Endodermal cell (in vitro differentiated cells): ENCODE data around the gene ECM1. TPM values are rescaled to one million over a fixed set of nuclear protein-coding genes. Genes with fewer than 3 reads are reported as not detected.

ENCODE experiments used
- DNase-seq: peaks from one replicate; pipeline ENCODE4 v3.0.0-alpha.2; 2017
- H3K27ac ChIP-seq: 2 replicates; pipeline ENCODE4 v1.5.1; 2013; ENCODE audit warnings: mild to moderate bottlenecking, low read depth, low read length, moderate library complexity
- H3K27me3 ChIP-seq: 2 replicates; pipeline ENCODE4 v1.6.1; 2013; ENCODE audit warnings: mild to moderate bottlenecking, low read length, moderate library complexity; ENCODE audit not compliant: insufficient read depth, control insufficient read depth, poor library complexity, severe bottlenecking
- H3K36me3 ChIP-seq: 2 replicates; pipeline ENCODE4 v1.7.0; 2013; ENCODE audit warnings: mild to moderate bottlenecking, low read length, moderate library complexity; ENCODE audit not compliant: control insufficient read depth, insufficient read depth
- H3K4me1 ChIP-seq: one replicate; pipeline ENCODE4 v1.7.0; 2013; ENCODE audit warnings: low read length; ENCODE audit not compliant: control insufficient read depth, insufficient read depth
- H3K4me3 ChIP-seq: 2 replicates; pipeline ENCODE4 v1.5.1; 2013; ENCODE audit warnings: mild to moderate bottlenecking, low read length, moderate library complexity
- H3K9ac ChIP-seq: 2 replicates; pipeline ENCODE4 v1.6.1; 2013; ENCODE audit warnings: mild to moderate bottlenecking, low read length, moderate library complexity; ENCODE audit not compliant: poor library complexity, severe bottlenecking; ENCODE audit errors: extremely low read depth
- H3K9me3 ChIP-seq: 2 replicates; pipeline ENCODE4 v1.6.1; 2013; ENCODE audit warnings: mild to moderate bottlenecking, low read length, moderate library complexity; ENCODE audit not compliant: control insufficient read depth
- H3K27ac Mint-ChIP-seq: 2 replicates; pipeline ENCODE4 v1.8.0; 2020; ENCODE audit warnings: mixed read lengths
- H3K27me3 Mint-ChIP-seq: 2 replicates; pipeline ENCODE4 v1.8.0; 2021; ENCODE audit warnings: mild to moderate bottlenecking, mixed read lengths; ENCODE audit not compliant: insufficient read depth
- H3K36me3 Mint-ChIP-seq: 2 replicates; pipeline ENCODE4 v1.8.0; 2020; ENCODE audit warnings: low read depth, mixed read lengths
- H3K4me1 Mint-ChIP-seq: 2 replicates; pipeline ENCODE4 v1.8.0; 2020; ENCODE audit warnings: mixed read lengths
- H3K4me3 Mint-ChIP-seq: 2 replicates; pipeline ENCODE4 v1.8.0; 2020; ENCODE audit warnings: mild to moderate bottlenecking, moderate library complexity, mixed read lengths
- H3K9me3 Mint-ChIP-seq: 2 replicates; pipeline ENCODE4 v1.8.0; 2020; ENCODE audit warnings: mild to moderate bottlenecking, mixed read lengths
- WGBS, 2 experiments: methylation state at CpG; one replicate each; pipeline versions ENCODE4 v1.1.5 to v1.1.7; 2013; ENCODE audit warnings: missing lambda C conversion rate in 2 of 2, mixed read lengths in 1 of 2; ENCODE audit not compliant: insufficient coverage in 1 of 2, insufficient read length in 1 of 2; 5-methylcytosine and 5-hydroxymethylcytosine counted together
- total RNA-seq, 2 donors: library from RNA; stranded (reverse); fragmentation: NEBNext Ultra II Directional in 1 of 2; extraction: Animal tissue kit (Norgen Biotek cat#: 25700) in 1 of 2; gene quantifications; 2 replicates in 1 of 2; 3 replicates in 1 of 2; pipeline ENCODE4 v1.2.1, GENCODE V29; 2021
- TF ChIP-seq, protein P1 (sequence below): fragments of 200-600 bp; sonication (generic); conservative IDR thresholded peaks from 2 replicates; pipeline ENCODE4 v1.5.0; 2021; ENCODE audit warnings: antibody characterized with exemption, mild to moderate bottlenecking

The ECM1 gene
- total RNA-seq, 2 donors from 2014 or later = 4.8 to 5.6 TPM

DNA sequence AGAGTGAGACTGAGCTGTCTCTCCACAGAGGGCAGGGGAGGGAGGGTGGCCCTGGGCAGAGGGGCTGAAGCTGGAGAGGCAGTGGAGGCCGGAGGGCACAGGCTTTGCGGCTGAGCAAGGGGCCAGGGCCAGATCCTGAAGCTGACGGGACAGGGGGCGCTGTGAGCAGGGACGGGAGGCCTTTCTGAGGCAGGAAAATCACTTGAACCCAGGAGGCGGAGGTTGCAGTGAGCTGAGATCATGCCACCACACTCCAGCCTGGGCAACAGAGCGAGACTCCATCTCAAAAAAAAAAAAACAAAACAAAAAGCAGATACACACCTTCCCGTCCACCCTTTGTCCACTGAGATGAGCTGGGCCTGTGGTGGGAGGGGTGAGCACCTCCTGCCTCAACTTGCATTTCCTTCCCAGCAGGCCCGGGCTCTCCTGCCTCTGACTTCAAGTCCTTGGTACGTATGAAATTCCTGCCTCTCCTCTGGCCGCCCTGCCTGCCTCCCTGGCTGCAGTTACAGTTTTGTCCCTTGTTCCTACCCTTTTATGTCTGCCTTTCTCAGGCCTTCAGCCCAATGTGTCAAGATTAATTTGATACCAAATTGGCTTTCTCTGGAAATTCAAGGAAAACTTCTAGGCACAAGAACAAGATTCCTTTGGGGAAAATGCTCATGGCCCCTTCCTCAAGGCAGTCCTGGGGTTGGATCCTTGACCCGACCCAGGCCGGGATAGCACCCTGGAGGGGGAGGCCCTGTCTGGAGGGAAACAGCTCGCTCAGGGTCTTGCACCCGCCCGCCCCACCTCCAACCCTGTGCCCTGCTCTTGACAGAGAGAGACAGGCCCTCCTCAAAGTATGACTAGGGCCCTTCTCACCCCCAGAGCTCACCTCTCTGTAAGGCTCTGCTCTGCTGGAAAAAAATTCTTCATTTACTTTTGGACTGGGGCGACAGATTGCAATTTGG is 30.1 kb downstream of the ECM1 start:
- H3K4me1 ChIP-seq = no peaks in the 10 kb centered on the region
- 80 to 81% methylated on average over 11 to 17 of the region's 17 CpGs for WGBS, 2 experiments
- H3K4me3 ChIP-seq = no peak overlapping the region
- Mint-ChIP-seq H3K4me1 (peaks cover 12% of the 10 kb centered on the region), H3K27me3 (peaks cover 9% of the 10 kb centered on the region), H3K4me3 (no peak overlapping the region), H3K9me3 (no peaks in the 10 kb centered on the region), H3K27ac (peak overlapping the region; percentile 74), H3K36me3 (no peaks in the 10 kb centered on the region)
- H3K9ac ChIP-seq = peak overlapping the region; percentile 2
- H3K9me3 ChIP-seq = no peaks in the 10 kb centered on the region
- TF ChIP-seq, protein P1, sequence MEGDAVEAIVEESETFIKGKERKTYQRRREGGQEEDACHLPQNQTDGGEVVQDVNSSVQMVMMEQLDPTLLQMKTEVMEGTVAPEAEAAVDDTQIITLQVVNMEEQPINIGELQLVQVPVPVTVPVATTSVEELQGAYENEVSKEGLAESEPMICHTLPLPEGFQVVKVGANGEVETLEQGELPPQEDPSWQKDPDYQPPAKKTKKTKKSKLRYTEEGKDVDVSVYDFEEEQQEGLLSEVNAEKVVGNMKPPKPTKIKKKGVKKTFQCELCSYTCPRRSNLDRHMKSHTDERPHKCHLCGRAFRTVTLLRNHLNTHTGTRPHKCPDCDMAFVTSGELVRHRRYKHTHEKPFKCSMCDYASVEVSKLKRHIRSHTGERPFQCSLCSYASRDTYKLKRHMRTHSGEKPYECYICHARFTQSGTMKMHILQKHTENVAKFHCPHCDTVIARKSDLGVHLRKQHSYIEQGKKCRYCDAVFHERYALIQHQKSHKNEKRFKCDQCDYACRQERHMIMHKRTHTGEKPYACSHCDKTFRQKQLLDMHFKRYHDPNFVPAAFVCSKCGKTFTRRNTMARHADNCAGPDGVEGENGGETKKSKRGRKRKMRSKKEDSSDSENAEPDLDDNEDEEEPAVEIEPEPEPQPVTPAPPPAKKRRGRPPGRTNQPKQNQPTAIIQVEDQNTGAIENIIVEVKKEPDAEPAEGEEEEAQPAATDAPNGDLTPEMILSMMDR = peak; percentile 66
- peak; percentile 90 for DNase-seq
- no peaks in the 10 kb centered on the region for H3K27me3 ChIP-seq
- no peaks in the 10 kb centered on the region for H3K36me3 ChIP-seq
- peak overlapping the region; percentile 59 for H3K27ac ChIP-seq

DNA sequence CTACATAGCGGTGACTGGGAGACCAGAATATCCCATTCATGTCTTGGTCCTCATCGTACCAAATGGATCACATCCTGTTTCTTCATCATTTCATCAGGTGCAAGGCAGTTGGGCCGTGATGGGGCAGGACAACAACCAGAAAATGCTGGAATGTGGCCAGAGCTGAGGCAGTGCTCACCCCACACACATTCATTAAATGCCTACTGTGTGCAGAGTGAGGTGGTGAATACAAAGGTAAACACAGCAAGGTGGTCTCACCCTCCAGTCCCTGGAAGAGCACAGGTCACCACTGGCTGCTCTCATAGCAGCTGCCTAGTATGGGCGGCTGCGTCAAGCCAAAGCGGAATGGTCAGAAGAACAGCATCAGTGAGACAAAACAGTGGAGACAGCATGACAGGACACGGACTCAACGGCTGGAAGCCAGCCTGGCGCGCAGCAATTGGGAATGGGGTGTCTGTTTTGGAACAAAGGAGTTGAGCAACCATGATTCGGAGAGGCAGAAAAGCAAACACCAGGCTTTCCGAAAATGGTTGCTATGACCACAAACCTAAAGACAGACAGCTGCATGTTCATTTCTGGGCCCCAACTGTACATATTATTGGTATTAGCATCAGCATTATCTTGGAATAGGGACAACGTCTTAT is 35.7 kb downstream of the ECM1 start:
- H3K27ac Mint-ChIP-seq = no peak overlapping the region
- peaks cover 22% of the 10 kb centered on the region for H3K27me3 Mint-ChIP-seq

GRCh38 chr1:150544204-150544603 is 36.3 kb downstream of the ECM1 start:
- peaks cover 22% of the 10 kb centered on the region for H3K27me3 Mint-ChIP-seq
- TF ChIP-seq, protein P1 = no peak
- H3K9me3 Mint-ChIP-seq = no peaks in the 10 kb centered on the region
- DNase-seq = no peak
- Histone ChIP-seq H3K36me3 (no peaks in the 10 kb centered on the region), H3K4me3 (no peak overlapping the region), H3K27me3 (no peaks in the 10 kb centered on the region), H3K9ac (no peak overlapping the region), H3K4me1 (peaks cover 3% of the 10 kb centered on the region), H3K9me3 (no peaks in the 10 kb centered on the region), H3K27ac (no peak overlapping the region)
- no peak overlapping the region for H3K27ac Mint-ChIP-seq
- H3K4me1 Mint-ChIP-seq = peaks cover 10% of the 10 kb centered on the region
- H3K4me3 Mint-ChIP-seq = no peak overlapping the region
- 80 to 84% methylated on average over 1 to 3 of the region's 3 CpGs for WGBS, 2 experiments
- H3K36me3 Mint-ChIP-seq = no peaks in the 10 kb centered on the region

More for the DNA sequence above, 35.7 kb downstream of the ECM1 start:
- H3K9ac ChIP-seq = no peak overlapping the region
- H3K4me1 Mint-ChIP-seq = peaks cover 10% of the 10 kb centered on the region
- no peaks in the 10 kb centered on the region for H3K9me3 ChIP-seq
- WGBS, 2 experiments = 81 to 95% methylated on average over 9 to 12 of the region's 13 CpGs
- no peaks in the 10 kb centered on the region for H3K27me3 ChIP-seq
- TF ChIP-seq, protein P1 = no peak
- no peak overlapping the region for H3K4me3 ChIP-seq
- DNase-seq = no peak
- H3K4me3 Mint-ChIP-seq = no peak overlapping the region
- no peaks in the 10 kb centered on the region for H3K36me3 ChIP-seq
- no peak overlapping the region for H3K27ac ChIP-seq
- no peaks in the 10 kb centered on the region for H3K36me3 Mint-ChIP-seq
- H3K9me3 Mint-ChIP-seq = no peaks in the 10 kb centered on the region
- peaks cover 3% of the 10 kb centered on the region for H3K4me1 ChIP-seq
